ENCODE measurements around the gene LTBP1.
"Not testable (repeated sequence)": the region's sequence is repeated elsewhere in the genome, so short reads cannot be mapped to it uniquely, and the experiment has no call there.

Gene LTBP1

GRCh38 chr2:33209976-33210375, 263.2 kb downstream of the LTBP1 start:
- no peak for DNase-seq

GRCh38 chr2:33210626-33211025, 263.9 kb downstream of the LTBP1 start:
- no peak for DNase-seq

- DNase-seq = no peak
Observed at GRCh38 chr2:33212151-33212550, 265.4 kb downstream of the LTBP1 start.

- DNase-seq = no peak
Observed at GRCh38 chr2:33213244-33213643, 266.5 kb downstream of the LTBP1 start.

- no peak for DNase-seq
Observed at GRCh38 chr2:33213648-33214047, 266.9 kb downstream of the LTBP1 start.

- DNase-seq = no peak
Observed at GRCh38 chr2:33214436-33214835, 267.7 kb downstream of the LTBP1 start.

GRCh38 chr2:33214857-33215256, 268.1 kb downstream of the LTBP1 start:
- DNase-seq = no peak

- no peak for DNase-seq
Observed at GRCh38 chr2:33215299-33215698, 268.5 kb downstream of the LTBP1 start.

- no peak for DNase-seq
Observed at GRCh38 chr2:33215983-33216382, 269.2 kb downstream of the LTBP1 start.

- DNase-seq = no peak
Observed at GRCh38 chr2:33216508-33217182, 269.9 kb downstream of the LTBP1 start.

- no peak for DNase-seq
Observed at GRCh38 chr2:33217406-33217805, 270.7 kb downstream of the LTBP1 start.

- no peak for DNase-seq
Observed at GRCh38 chr2:33219114-33219513, 272.4 kb downstream of the LTBP1 start.

- DNase-seq = no peak
Observed at GRCh38 chr2:33219850-33220275, 273.1 kb downstream of the LTBP1 start.

- no peak for DNase-seq
Observed at GRCh38 chr2:33220533-33220932, 273.8 kb downstream of the LTBP1 start.

- no peak for DNase-seq
Observed at GRCh38 chr2:33221046-33221784, 274.5 kb downstream of the LTBP1 start.

GRCh38 chr2:33222309-33222708, 275.6 kb downstream of the LTBP1 start:
- no peak for DNase-seq

GRCh38 chr2:33223856-33224255, 277.1 kb downstream of the LTBP1 start:
- no peak for DNase-seq

GRCh38 chr2:33225350-33225749, 278.6 kb downstream of the LTBP1 start:
- DNase-seq = no peak

GRCh38 chr2:33226546-33226945, 279.8 kb downstream of the LTBP1 start:
- no peak for DNase-seq

GRCh38 chr2:33229646-33230045, 282.9 kb downstream of the LTBP1 start:
- no peak for DNase-seq

GRCh38 chr2:33230195-33230594, 283.4 kb downstream of the LTBP1 start:
- no peak for DNase-seq

GRCh38 chr2:33230842-33231241, 284.1 kb downstream of the LTBP1 start:
- DNase-seq = no peak

GRCh38 chr2:33235559-33235958, 288.8 kb downstream of the LTBP1 start:
- not testable (repeated sequence) for DNase-seq

All from CD4-positive, alpha-beta T cell treated with Interferon gamma for 1 hour (primary cell).